Measurements from ENCODE around the gene ZBTB43. TPM values are rescaled to one million over a fixed set of nuclear protein-coding genes. Genes with fewer than 3 reads are reported as not detected.

The ZBTB43 gene
- total and polyA plus RNA-seq, 10 of the 15 experiments (the other 5 are each of a cell fraction or from before 2014, with no cell fraction given): 2.4 to 19.3 (median 8.7) TPM

GRCh38 chr9:126804198-126804695 is 593 bp upstream of the ZBTB43 start:
- TSS peak; percentile 94 for BruUV-seq (replicated peaks)
- POLR2A ChIA-PET: interaction anchor here (0.7 to 3.6 kb wide), 8 partner anchors 23 to 85 kb away, joined by 3 to 26 read pairs (median 3); no protein-coding TSS in a partner anchor
- peak; percentile 31 for FAIRE-seq
- Histone ChIP-seq H3K9me3 (replicated peaks; ENCODE audit: control insufficient read depth, insufficient read depth, low read length) (no peaks in the 10 kb centered on the region), H3K27me3 (replicated peaks in 1 of 2; ENCODE audit: control insufficient read depth in 2 of 2, insufficient read depth in 2 of 2, low read length in 1 of 2) (no peaks in the 10 kb centered on the region), H3K4me2 (ENCODE audit: control insufficient read depth, insufficient read depth) (peak overlapping the region; percentile 93), H3K9ac (ENCODE audit: control insufficient read depth, insufficient read depth, low read length) (peak overlapping the region; percentile 84), H2AFZ (ENCODE audit: control insufficient read depth, low read depth, low read length) (peak overlapping the region; percentile 99), H3K36me3 (ENCODE audit: control insufficient read depth in 2 of 2, insufficient read depth in 2 of 2, low read length in 1 of 2) (no peaks in the 10 kb centered on the region), H3K79me2 (ENCODE audit: control insufficient read depth, insufficient read depth, low read length) (peaks cover 42% of the 10 kb centered on the region), H3K4me1 (ENCODE audit: control insufficient read depth, insufficient read depth, low read length) (no peaks in the 10 kb centered on the region; the same call in 1 of the 2 replicates), H3K27ac (ENCODE audit: control insufficient read depth, insufficient read depth) (peak overlapping the region; percentile 60; the same call in 1 of the 2 replicates), H3K4me3 (peak overlapping the region; percentile 82; the same call in 1 of the 2 replicates), H4K20me1 (ENCODE audit: control insufficient read depth, insufficient read depth) (no peaks in the 10 kb centered on the region)
- TF ChIP-seq NR2F1 (conservative IDR thresholded peaks at IDR 0.05) (no peak), HSF1 (IDR thresholded peaks at IDR 0.05; ENCODE audit: low read depth, low read length) (no peak), TCF7 (IDR thresholded peaks at IDR 0.05; ENCODE audit: borderline replicate concordance) (no peak), MLLT1 (IDR thresholded peaks at IDR 0.05) (peak; percentile 95), USF2 (IDR thresholded peaks at IDR 0.05; ENCODE audit: borderline replicate concordance, low read depth, low read length) (no peak), NFXL1 (IDR thresholded peaks at IDR 0.05; ENCODE audit: borderline replicate concordance) (no peak), ZNF217 (IDR thresholded peaks at IDR 0.05) (peak; percentile 80; the same call in 1 of the 2 replicates)
- CTCF ChIA-PET: interaction anchor here (0.7 to 2.5 kb wide), 7 partner anchors 35 to 361 kb away, joined by 3 to 10 read pairs (median 5); partner anchors contain the start of gene ZBTB34
- RAD21 ChIA-PET (ENCODE audit: unreplicated experiment): interaction anchor here (0.6 to 3.4 kb wide), 12 partner anchors 22 to 182 kb away, joined by 3 to 25 read pairs (median 4); partner anchors contain the start of gene RALGPS1
- SMC1A ChIA-PET (ENCODE audit: uncharacterized antibody, unreplicated experiment): interaction anchor here (0.8 to 4.0 kb wide), 5 partner anchors 11 to 110 kb away, joined by 3 to 35 read pairs (median 3); partner anchors contain the start of gene RALGPS1
- no peak for ATAC-seq
- DNase-seq (ENCODE audit: low read depth, low spot score): no peak
- intact Hi-C loops (cut with micrococcal nuclease; ENCODE audit: unreplicated experiment): loop anchor here (2.0 kb wide), 1 partner anchor 35 kb away; no protein-coding TSS in a partner anchor
- in situ Hi-C loops (cut with MboI): no loop called here
- 94% methylated on average over 16 of the region's 16 CpGs for WGBS (ENCODE audit: insufficient coverage, insufficient replicate concordance, low lambda C conversion rate, missing lambda C conversion rate)
